Spleen (tissue), 11 donors: ENCODE measurements around the gene DIP2C. TPM values are rescaled to one million over a fixed set of nuclear protein-coding genes. Genes with fewer than 3 reads are reported as not detected.
"Not testable (repeated sequence)": the region's sequence is repeated elsewhere in the genome, so short reads cannot be mapped to it uniquely, and the experiment has no call there.

ENCODE experiments used
- DNase-seq: peaks from one replicate; pipeline ENCODE4 v3.0.0-alpha.2; 2020
- H3K27ac ChIP-seq, 8 donors: fragments of 200-600 bp; sonication (generic) in 7 of 8; 1 replicate in 4 of 8; 2 replicates in 4 of 8; pipeline versions ENCODE4 v1.5.0 to v1.8.0; 2016 to 2021; ENCODE audit warnings: inconsistent platforms in 4 of 8, mild to moderate bottlenecking in 4 of 8, moderate library complexity in 1 of 8
- H3K27me3 ChIP-seq, 7 donors: fragments of 200-600 bp; sonication (generic) in 6 of 7; replicated peaks in 1 of 7; 1 replicate in 4 of 7; 2 replicates in 3 of 7; pipeline versions ENCODE4 v1.5.0 to v1.8.0; 2016 to 2021; ENCODE audit warnings: inconsistent platforms in 3 of 7, mild to moderate bottlenecking in 1 of 7
- H3K36me3 ChIP-seq, 6 donors: fragments of 200-600 bp; sonication (generic) in 5 of 6; 1 replicate in 4 of 6; 2 replicates in 2 of 6; pipeline versions ENCODE4 v1.5.0 to v1.8.0; 2016 to 2021; ENCODE audit warnings: inconsistent platforms in 2 of 6
- H3K4me1 ChIP-seq, 6 donors: fragments of 200-600 bp; sonication (generic) in 5 of 6; 1 replicate in 3 of 6; 2 replicates in 3 of 6; pipeline versions ENCODE4 v1.5.0 to v1.8.0; 2016 to 2021; ENCODE audit warnings: inconsistent platforms in 3 of 6
- H3K4me3 ChIP-seq, 8 donors: fragments of 200-600 bp; sonication (generic) in 7 of 8; 1 replicate in 4 of 8; 2 replicates in 4 of 8; pipeline versions ENCODE4 v1.5.0 to v1.8.0; 2016 to 2021; ENCODE audit warnings: inconsistent platforms in 4 of 8, mild to moderate bottlenecking in 4 of 8, moderate library complexity in 2 of 8
- H3K9me3 ChIP-seq, 8 donors: fragments of 200-600 bp; sonication (generic) in 7 of 8; 1 replicate in 4 of 8; 2 replicates in 4 of 8; pipeline versions ENCODE4 v1.5.0 to v1.8.0; 2016 to 2021; ENCODE audit warnings: inconsistent platforms in 4 of 8
- CTCF ChIP-seq, 11 experiments: fragments of 200-600 bp in 7 of 11; fragments of 450-650 bp in 4 of 11; sonication (generic) in 4 of 11; IDR thresholded peaks in 8 of 11; conservative IDR thresholded peaks in 3 of 11; 1 replicate in 7 of 11; 2 replicates in 4 of 11; pipeline versions ENCODE4 v1.4.0 to v1.8.0; 2016 to 2021; ENCODE audit warnings: antibody characterized with exemption in 11 of 11, inconsistent platforms in 4 of 11, mild to moderate bottlenecking in 1 of 11
- POLR2A ChIP-seq, 3 donors: fragments of 450-650 bp; IDR thresholded peaks; one replicate each; pipeline ENCODE4 v1.5.1; 2017; ENCODE audit warnings: antibody characterized with exemption in 3 of 3, mild to moderate bottlenecking in 1 of 3
- POLR2AphosphoS5 ChIP-seq, 3 donors: sonication (generic); formaldehyde crosslinking; IDR thresholded peaks; one replicate each; pipeline ENCODE4 v1.5.1; 2017; ENCODE audit warnings: antibody characterized with exemption in 3 of 3
- WGBS, 5 donors: extraction: QIAGEN DNeasy Blood & Tissue Kit in 3 of 5; methylation state at CpG; one replicate each; pipeline versions ENCODE4 v1.1.5 to v1.1.7; 2013 to 2018; 5-methylcytosine and 5-hydroxymethylcytosine counted together
- intact Hi-C: fragments of 100-400 bp; cut with DNase I; formaldehyde crosslinking; loops from one replicate; pipeline ENCODE4 v1.15.0; 2023; ENCODE audit warnings: low total_unique reads
- polyA plus RNA-seq, 3 donors: library from polyadenylated mRNA; stranded (reverse); fragments of 200-250 nt; gene quantifications; one replicate each; pipeline ENCODE4 v1.2.1, GENCODE V29; 2013
- total RNA-seq, 7 donors: library from RNA; depleted of rRNA in 3 of 7; stranded (reverse); fragments of >200 nt in 3 of 7; fragmentation: NEBNext Ultra II Directional in 4 of 7; extraction: Animal tissue kit (Norgen Biotek cat#: 25700) in 4 of 7; gene quantifications; one replicate each; pipeline versions ENCODE4 v1.1.0 to v1.2.1, GENCODE V29; 2016 to 2021
- donor health status: healthy with polysubstance abuse.
- donor health status: DM: no; HTN: no; CAD: no; lungs with moderate emphysema.
- donor health status: DM: no; HTN: no; CAD: no.
- donor health status: Bipolar disorder and iron deficiency.
- donor health status: healthy.
- donor health status: DM: no; HTN: no; CAD: no.
- donor health status: DM: yes; HTN: yes; CAD: no.

DIP2C gene
- total and polyA plus RNA-seq, 10 donors: 2.2 to 13.1 (median 9.0) TPM

GRCh38 chr10:514137-514671 lies 175.3 kb downstream of the DIP2C start:
- intact Hi-C loops: loop anchor here (5.0 to 10.0 kb wide), 2 partner anchors 171 to 273 kb away; partner anchors contain the start of gene DIP2C
- Histone ChIP-seq H3K9me3 (no peaks in the 10 kb centered on the region), H3K4me1 (peaks cover 0 to 31% (median 10%) of the 10 kb centered on the region in 6 donors), H3K4me3 (no peak overlapping the region), H3K27ac (no peak overlapping the region), H3K27me3 (peaks cover 0 to 12% (median 0%) of the 10 kb centered on the region in 7 donors), H3K36me3 (no peaks in the 10 kb centered on the region)
- TF ChIP-seq POLR2AphosphoS5 (IDR thresholded peaks at IDR 0.05): no peak
- no peak for TF ChIP-seq POLR2A (IDR thresholded peaks at IDR 0.05)
- TF ChIP-seq CTCF (IDR thresholded peaks at IDR 0.05 in 8 of 11, conservative IDR thresholded peaks at IDR 0.05 in 3 of 11): no peak
- 88 to 94% (median 89%) methylated on average over 22 of the region's 22 CpGs for WGBS, 5 donors
- peak; percentile 65 for DNase-seq

- peak; percentile 72 for DNase-seq
- intact Hi-C loops: loop anchor here (5.0 to 10.0 kb wide), 2 partner anchors 171 to 274 kb away; partner anchors contain the start of gene DIP2C
- H3K36me3 ChIP-seq: no peaks in the 10 kb centered on the region
- H3K27me3 ChIP-seq: peaks cover 0 to 5% (median 0%) of the 10 kb centered on the region in 7 donors
- no peak overlapping the region for H3K27ac ChIP-seq
- 69 to 87% (median 81%) methylated on average over 18 of the region's 18 CpGs for WGBS, 5 donors
- TF ChIP-seq CTCF (IDR thresholded peaks at IDR 0.05 in 8 of 11, conservative IDR thresholded peaks at IDR 0.05 in 3 of 11): no peak
- no peak for TF ChIP-seq POLR2AphosphoS5 (IDR thresholded peaks at IDR 0.05)
- no peak for TF ChIP-seq POLR2A (IDR thresholded peaks at IDR 0.05)
- H3K4me3 ChIP-seq: peak overlapping the region in 1 of 8 donors; percentile 50
- H3K9me3 ChIP-seq: no peaks in the 10 kb centered on the region
- H3K4me1 ChIP-seq: peaks cover 0 to 31% (median 10%) of the 10 kb centered on the region in 6 donors
Observed at GRCh38 chr10:513393-513792, 176.1 kb downstream of the DIP2C start.

- H3K4me1 ChIP-seq: peaks cover 0 to 31% (median 10%) of the 10 kb centered on the region in 6 donors
- intact Hi-C loops: loop anchor here (5.0 to 10.0 kb wide), 2 partner anchors 172 to 275 kb away; partner anchors contain the start of gene DIP2C
- not testable (repeated sequence) for H3K27ac ChIP-seq, H3K36me3 ChIP-seq, H3K4me3 ChIP-seq, H3K27me3 ChIP-seq, H3K9me3 ChIP-seq
- 86 to 95% (median 90%) methylated on average over 5 of the region's 5 CpGs for WGBS, 5 donors
- DNase-seq: peak; percentile 14
Observed at GRCh38 chr10:512661-513060, 176.8 kb downstream of the DIP2C start.

DNA sequence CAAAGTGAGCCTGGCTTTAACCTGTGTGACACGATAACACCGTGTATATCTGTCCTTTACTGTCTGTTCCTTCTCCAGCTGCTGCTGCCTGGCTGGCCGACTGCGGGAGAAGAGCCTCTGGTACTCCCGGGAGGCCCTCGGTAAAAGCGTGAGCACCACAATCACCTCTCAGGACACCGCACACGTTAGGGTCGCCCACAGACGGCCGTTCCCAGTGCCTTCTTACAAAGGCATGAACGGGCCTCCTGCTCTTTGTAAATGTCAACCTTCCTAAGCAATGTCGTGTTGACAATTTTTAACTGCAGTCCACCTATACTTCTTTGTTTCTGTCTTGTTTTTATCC lies 177.6 kb downstream of the DIP2C start:
- intact Hi-C loops: loop anchor here (5.0 to 10.0 kb wide), 2 partner anchors 173 to 275 kb away; partner anchors contain the start of gene DIP2C
- WGBS, 5 donors: 77 to 80% (median 77%) methylated on average over 14 of the region's 14 CpGs
- TF ChIP-seq CTCF (IDR thresholded peaks at IDR 0.05 in 8 of 11, conservative IDR thresholded peaks at IDR 0.05 in 3 of 11) (no peak), POLR2AphosphoS5 (IDR thresholded peaks at IDR 0.05) (no peak), POLR2A (IDR thresholded peaks at IDR 0.05) (no peak)

More for the DNA sequence above, 177.6 kb downstream of the DIP2C start:
- peaks cover 0 to 5% (median 0%) of the 10 kb centered on the region in 7 donors for H3K27me3 ChIP-seq
- no peak overlapping the region for H3K4me3 ChIP-seq
- no peaks in the 10 kb centered on the region for H3K9me3 ChIP-seq
- H3K27ac ChIP-seq: no peak overlapping the region
- H3K36me3 ChIP-seq: no peaks in the 10 kb centered on the region
- DNase-seq: peak; percentile 30
- H3K4me1 ChIP-seq: peaks cover 0 to 31% (median 10%) of the 10 kb centered on the region in 6 donors
